Ovary (tissue), 9 donors: ENCODE data around the gene KDM2B. TPM values are rescaled to one million over a fixed set of nuclear protein-coding genes. Genes with fewer than 3 reads are reported as not detected.

ENCODE experiments used
- DNase-seq, 5 donors: peaks; one replicate each; pipeline ENCODE4 v3.0.0-alpha.2; 2019 to 2020
- H3K27ac ChIP-seq, 2 donors: fragments of 200-600 bp; one replicate each; pipeline versions ENCODE4 v1.5.1 to v1.8.0; 2019 to 2022
- H3K27me3 ChIP-seq: fragments of 200-600 bp; one replicate; pipeline ENCODE4 v1.8.0; 2022
- H3K36me3 ChIP-seq: fragments of 200-600 bp; sonication (generic); one replicate; pipeline ENCODE4 v1.5.1; 2019
- H3K4me1 ChIP-seq: one replicate; pipeline ENCODE4 v1.8.1; 2013; ENCODE audit warnings: mild to moderate bottlenecking, moderate library complexity; ENCODE audit not compliant: insufficient read depth
- H3K4me3 ChIP-seq: fragments of 200-600 bp; sonication (generic); one replicate; pipeline ENCODE4 v1.5.1; 2017
- H3K9me3 ChIP-seq, 2 donors: fragments of 200-600 bp in 1 of 2; sonication (generic) in 1 of 2; one replicate each; pipeline versions ENCODE4 v1.5.1 to v1.8.1; 2013 to 2019; ENCODE audit warnings: mild to moderate bottlenecking in 1 of 2, moderate library complexity in 1 of 2
- EP300 ChIP-seq: sonication (generic); formaldehyde crosslinking; IDR thresholded peaks from one replicate; pipeline ENCODE4 v1.6.1; 2017; ENCODE audit warnings: antibody characterized with exemption
- POLR2A ChIP-seq: fragments of 450-650 bp; IDR thresholded peaks from one replicate; pipeline ENCODE4 v1.6.1; 2017; ENCODE audit warnings: antibody characterized with exemption, mild to moderate bottlenecking, moderate library complexity
- WGBS, 3 donors: extraction: QIAGEN DNeasy Blood & Tissue Kit in 1 of 3; methylation state at CpG; one replicate each; pipeline versions ENCODE4 v1.1.5 to v1.1.7; 2013 to 2017; 5-methylcytosine and 5-hydroxymethylcytosine counted together
- intact Hi-C, 4 donors: fragments of 100-400 bp; cut with DNase I; formaldehyde crosslinking; loops; one replicate each; pipeline versions ENCODE4 v1.11.0 to v1.15.1; 2022 to 2023
- polyA plus RNA-seq, 2 donors: library from polyadenylated mRNA; stranded (reverse); fragments of 200-250 nt in 1 of 2; fragments of 350-450 nt in 1 of 2; fragmentation: Illumina TruSeq in 1 of 2; extraction: RNeasy Lipid Tissue Mini Kit (QIAGEN cat#74804) in 1 of 2; gene quantifications; one replicate each; pipeline ENCODE4 v1.2.3, GENCODE V29; 2013 to 2014
- total RNA-seq, 7 donors: library from RNA; depleted of rRNA in 2 of 7; stranded (reverse); fragments of >200 nt in 2 of 7; fragmentation: NEBNext Ultra II Directional in 3 of 7; extraction: Animal tissue kit (Norgen Biotek cat#: 25700) in 3 of 7; gene quantifications; one replicate each; pipeline versions ENCODE4 v1.1.0 to v1.2.4, GENCODE V29; 2016 to 2023
- TF ChIP-seq, protein P1 (sequence below), 3 donors: fragments of 450-650 bp in 2 of 3; fragments of 200-600 bp in 1 of 3; IDR thresholded peaks; one replicate each; pipeline versions ENCODE4 v1.5.1 to v1.8.0; 2016 to 2022; ENCODE audit warnings: antibody characterized with exemption in 3 of 3, mild to moderate bottlenecking in 1 of 3
- donor health status: DM: no; HTN: no; CAD: no; lungs with moderate emphysema.
- donor health status: DM: no; HTN: no; CAD: no.
- donor health status: Bipolar disorder and iron deficiency.
- donor health status: DM: yes; HTN: yes; CAD: no.
- donor health status: DM: no; HTN: no; CAD: no.
- donor health status: DM: yes; HTN: yes; CAD: no.

KDM2B gene
- total and polyA plus RNA-seq, 9 donors: 13.2 to 33.6 (median 23.4) TPM

DNA sequence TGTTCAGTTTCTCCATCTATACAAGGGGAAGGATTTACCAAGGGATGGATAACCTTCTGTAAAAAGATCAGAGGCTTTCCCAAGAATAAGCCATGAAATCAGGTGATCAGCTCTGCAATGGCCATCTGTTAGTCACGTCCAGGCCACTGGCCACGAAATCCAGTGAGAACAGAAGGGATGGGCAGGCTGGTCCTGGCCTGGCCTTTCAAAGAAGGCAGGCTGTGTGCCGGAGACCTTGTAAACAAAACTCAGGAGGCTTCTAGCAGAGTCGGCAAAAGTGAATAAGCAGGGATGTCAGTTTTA lies 112.4 kb downstream of the KDM2B start:
- TF ChIP-seq POLR2A (no peak), EP300 (no peak)
- TF ChIP-seq, protein P1, sequence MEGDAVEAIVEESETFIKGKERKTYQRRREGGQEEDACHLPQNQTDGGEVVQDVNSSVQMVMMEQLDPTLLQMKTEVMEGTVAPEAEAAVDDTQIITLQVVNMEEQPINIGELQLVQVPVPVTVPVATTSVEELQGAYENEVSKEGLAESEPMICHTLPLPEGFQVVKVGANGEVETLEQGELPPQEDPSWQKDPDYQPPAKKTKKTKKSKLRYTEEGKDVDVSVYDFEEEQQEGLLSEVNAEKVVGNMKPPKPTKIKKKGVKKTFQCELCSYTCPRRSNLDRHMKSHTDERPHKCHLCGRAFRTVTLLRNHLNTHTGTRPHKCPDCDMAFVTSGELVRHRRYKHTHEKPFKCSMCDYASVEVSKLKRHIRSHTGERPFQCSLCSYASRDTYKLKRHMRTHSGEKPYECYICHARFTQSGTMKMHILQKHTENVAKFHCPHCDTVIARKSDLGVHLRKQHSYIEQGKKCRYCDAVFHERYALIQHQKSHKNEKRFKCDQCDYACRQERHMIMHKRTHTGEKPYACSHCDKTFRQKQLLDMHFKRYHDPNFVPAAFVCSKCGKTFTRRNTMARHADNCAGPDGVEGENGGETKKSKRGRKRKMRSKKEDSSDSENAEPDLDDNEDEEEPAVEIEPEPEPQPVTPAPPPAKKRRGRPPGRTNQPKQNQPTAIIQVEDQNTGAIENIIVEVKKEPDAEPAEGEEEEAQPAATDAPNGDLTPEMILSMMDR (IDR thresholded peaks at IDR 0.05): no peak
- no peaks in the 10 kb centered on the region for H3K36me3 ChIP-seq
- WGBS, 3 donors: 22 to 39% (median 36%) methylated on average over 4 of the region's 4 CpGs
- no peak overlapping the region for H3K4me3 ChIP-seq
- H3K9me3 ChIP-seq: no peaks in the 10 kb centered on the region
- no peak overlapping the region for H3K27ac ChIP-seq
- intact Hi-C loops: no loop called here
- DNase-seq: peak in 1 of 5 donors; percentile 37
- no peaks in the 10 kb centered on the region for H3K27me3 ChIP-seq
- no peaks in the 10 kb centered on the region for H3K4me1 ChIP-seq

DNA sequence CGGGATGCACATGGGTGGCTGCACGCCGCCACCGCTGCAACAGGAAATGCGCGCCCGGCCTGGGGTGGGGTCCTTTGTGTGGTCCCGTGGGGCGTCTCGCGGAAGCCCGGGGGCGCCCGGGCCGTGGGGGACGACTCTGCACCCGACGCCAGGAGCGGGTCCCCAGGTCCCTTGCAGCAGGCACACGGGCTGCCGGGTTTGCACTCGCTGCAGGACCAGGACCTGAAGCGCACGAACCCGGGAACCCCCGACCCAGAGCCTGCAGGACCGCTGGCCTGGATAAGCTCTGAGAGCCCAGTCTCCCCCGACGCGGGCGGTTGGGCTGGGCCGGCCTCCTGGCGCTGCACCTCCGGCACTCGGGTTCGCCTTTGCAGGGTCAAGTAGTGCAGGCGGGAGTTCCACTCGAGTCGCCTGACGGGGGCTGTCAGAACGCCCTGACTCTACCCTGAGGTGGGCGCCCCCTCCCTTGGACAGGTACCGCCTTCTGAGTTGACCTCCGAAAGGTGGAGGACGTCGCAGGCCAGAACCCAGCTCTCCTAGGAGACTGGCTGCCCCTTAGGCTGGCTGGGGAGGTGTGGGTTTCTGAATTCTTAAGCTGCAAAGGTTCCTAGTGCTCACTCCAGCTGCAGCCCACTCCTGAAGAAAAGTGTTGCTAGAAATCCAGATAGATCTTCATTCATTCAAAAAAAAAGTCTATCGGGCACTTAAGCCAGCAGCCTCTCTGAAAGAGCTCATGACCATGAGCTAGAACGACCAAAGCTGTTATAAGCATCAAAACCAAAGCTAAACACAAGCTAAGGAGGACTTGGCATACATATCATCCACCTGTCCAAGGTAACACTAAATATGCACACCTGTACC lies 113.0 kb downstream of the KDM2B start:
- no peaks in the 10 kb centered on the region for H3K4me1 ChIP-seq
- DNase-seq: peak; percentile 36 to 69 (median 53)
- H3K9me3 ChIP-seq: no peaks in the 10 kb centered on the region
- TF ChIP-seq EP300: no peak
- TF ChIP-seq, protein P1 (IDR thresholded peaks at IDR 0.05): no peak
- TF ChIP-seq POLR2A: no peak
- no peaks in the 10 kb centered on the region for H3K27me3 ChIP-seq
- peak overlapping the region; percentile 62 for H3K4me3 ChIP-seq
- H3K27ac ChIP-seq: peak overlapping the region; percentile 25 to 85
- H3K36me3 ChIP-seq: no peaks in the 10 kb centered on the region
- 3 to 6% (median 4%) methylated on average over 37 to 48 of the region's 48 CpGs for WGBS, 3 donors
- intact Hi-C loops: no loop called here

DNA sequence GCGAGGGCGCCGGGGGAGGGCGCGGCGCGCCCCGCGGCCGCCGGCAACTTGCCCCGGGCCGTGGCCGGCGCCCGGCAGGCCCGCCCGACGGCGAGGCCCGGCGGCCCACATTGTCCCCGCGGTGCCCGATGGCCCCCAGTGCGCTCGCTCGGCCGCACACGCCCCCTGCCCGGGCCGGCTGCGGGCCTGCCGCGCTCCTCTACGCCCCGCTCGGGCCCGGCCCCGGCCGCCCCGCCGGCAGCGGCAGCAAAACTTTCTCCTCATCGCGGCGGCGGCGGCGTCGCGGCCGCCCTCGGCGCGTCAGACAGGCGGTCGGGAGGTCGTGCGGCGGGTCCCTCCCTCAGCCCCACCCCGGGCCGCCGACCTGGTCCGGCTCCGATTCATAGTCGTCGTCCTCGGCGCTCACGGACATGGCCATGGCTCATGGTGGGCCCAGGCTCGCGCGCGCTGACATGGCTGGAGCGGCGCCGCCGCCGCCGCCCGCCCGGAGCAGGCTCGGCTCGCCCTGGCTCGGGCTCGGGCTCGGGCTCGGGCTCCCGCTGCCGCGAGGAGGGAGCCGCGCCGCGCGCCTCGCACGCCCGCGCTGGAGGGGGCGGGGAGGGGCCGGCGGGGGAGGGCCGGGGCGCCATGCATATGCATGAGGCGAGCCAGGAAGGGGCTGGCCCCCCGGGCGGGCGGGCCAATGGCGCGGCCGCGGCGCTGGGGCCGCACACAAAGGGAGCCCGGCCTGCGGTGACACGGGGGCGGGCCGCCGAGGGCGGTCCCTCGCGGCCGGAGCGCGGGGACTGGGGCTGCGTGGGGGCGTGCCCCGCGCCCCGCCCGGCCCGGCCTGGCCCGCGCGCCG lies 113.8 kb downstream of the KDM2B start:
- peak overlapping the region; percentile 81 to 85 for H3K27ac ChIP-seq
- no peak for TF ChIP-seq POLR2A
- TF ChIP-seq, protein P1 (IDR thresholded peaks at IDR 0.05): no peak
- no peak for TF ChIP-seq EP300
- no peaks in the 10 kb centered on the region for H3K36me3 ChIP-seq
- no peaks in the 10 kb centered on the region for H3K4me1 ChIP-seq
- H3K27me3 ChIP-seq: no peaks in the 10 kb centered on the region
- DNase-seq: peak; percentile 79 to 89 (median 86)
- peak overlapping the region; percentile 62 for H3K4me3 ChIP-seq
- intact Hi-C loops: no loop called here
- H3K9me3 ChIP-seq: no peaks in the 10 kb centered on the region
- WGBS, 3 donors: 1% methylated on average over 47 to 138 of the region's 139 CpGs

DNA sequence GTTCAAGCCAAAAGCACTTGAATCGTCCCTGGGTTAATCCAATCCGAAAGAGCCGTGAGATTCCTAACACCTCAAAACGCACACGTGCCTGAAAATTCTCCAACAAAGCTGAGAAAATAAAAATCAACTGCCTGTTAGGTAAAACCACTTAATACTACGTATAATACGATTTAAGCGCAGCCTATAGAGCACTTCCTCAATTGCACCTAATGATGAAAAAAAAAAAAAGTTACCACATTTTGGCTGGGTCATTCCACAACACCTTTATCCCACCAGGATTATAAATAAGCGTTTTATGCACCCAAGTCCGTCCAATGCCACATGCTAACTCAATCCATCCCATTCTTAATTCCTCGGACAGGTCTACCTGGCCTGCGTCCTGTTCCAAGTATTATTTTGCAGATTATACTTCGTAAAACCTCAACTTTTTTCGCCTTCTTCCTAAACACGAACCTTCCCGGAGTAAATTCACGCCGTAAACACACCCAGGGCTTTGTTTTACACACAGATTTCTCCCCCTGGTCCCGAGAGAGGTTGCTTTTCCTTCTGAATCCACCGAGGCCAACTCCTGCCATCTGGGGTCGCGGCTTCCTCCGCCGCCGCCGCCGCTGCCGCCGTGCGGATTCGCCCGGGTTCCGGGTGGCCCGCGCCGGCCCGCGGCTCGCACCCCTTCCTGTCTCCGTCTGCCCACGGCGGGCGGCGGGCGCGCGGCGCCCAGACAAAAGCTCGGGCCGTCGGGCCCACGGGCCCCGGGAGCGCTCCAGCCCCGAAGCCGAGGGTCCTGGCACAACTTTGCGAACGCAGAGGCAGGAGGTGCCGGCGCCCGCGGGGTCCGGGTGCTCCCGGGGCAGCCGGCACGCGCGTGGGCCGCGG lies 114.7 kb downstream of the KDM2B start:
- DNase-seq: peak in 2 of 5 donors; percentile 51 to 53
- Histone ChIP-seq H3K9me3 (no peaks in the 10 kb centered on the region), H3K36me3 (no peaks in the 10 kb centered on the region), H3K4me3 (peak overlapping the region; percentile 62), H3K27ac (no peak overlapping the region), H3K4me1 (no peaks in the 10 kb centered on the region), H3K27me3 (no peaks in the 10 kb centered on the region)
- WGBS, 3 donors: 12 to 26% (median 17%) methylated on average over 40 to 70 of the region's 70 CpGs
- no peak for TF ChIP-seq EP300
- TF ChIP-seq, protein P1 (IDR thresholded peaks at IDR 0.05): no peak
- no peak for TF ChIP-seq POLR2A
- intact Hi-C loops: no loop called here
